ENCODE measurements around the gene FAM43B.
A peak's percentile ranks its signal among the peaks of the same experiment; 100 is the strongest.

Gene FAM43B

DNA sequence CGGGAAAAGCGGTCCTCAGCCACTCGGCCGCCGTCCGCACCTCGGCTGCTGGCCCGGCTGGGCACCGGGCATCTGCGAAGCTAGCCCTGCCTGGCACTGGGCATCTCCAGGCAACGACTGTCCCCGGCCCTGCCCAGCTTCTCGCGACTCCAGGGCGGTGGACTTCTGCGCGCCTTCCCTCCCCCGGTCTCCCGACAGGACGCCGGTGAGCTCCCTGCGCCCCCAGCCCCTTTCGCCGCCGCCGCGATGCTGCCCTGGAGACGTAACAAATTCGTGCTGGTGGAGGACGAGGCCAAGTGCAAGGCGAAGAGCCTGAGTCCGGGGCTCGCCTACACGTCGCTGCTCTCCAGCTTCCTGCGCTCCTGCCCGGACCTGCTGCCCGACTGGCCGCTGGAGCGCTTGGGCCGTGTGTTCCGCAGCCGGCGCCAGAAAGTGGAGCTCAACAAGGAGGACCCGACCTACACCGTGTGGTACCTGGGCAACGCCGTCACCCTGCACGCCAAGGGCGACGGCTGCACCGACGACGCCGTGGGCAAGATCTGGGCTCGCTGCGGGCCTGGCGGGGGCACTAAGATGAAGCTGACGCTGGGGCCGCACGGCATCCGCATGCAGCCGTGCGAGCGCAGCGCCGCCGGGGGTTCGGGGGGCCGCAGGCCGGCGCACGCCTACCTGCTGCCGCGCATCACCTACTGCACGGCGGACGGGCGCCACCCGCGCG lies 514 bp downstream of the FAM43B start:
- DNase-seq (ENCODE audit: low read depth, low spot score) = no peak

DNA sequence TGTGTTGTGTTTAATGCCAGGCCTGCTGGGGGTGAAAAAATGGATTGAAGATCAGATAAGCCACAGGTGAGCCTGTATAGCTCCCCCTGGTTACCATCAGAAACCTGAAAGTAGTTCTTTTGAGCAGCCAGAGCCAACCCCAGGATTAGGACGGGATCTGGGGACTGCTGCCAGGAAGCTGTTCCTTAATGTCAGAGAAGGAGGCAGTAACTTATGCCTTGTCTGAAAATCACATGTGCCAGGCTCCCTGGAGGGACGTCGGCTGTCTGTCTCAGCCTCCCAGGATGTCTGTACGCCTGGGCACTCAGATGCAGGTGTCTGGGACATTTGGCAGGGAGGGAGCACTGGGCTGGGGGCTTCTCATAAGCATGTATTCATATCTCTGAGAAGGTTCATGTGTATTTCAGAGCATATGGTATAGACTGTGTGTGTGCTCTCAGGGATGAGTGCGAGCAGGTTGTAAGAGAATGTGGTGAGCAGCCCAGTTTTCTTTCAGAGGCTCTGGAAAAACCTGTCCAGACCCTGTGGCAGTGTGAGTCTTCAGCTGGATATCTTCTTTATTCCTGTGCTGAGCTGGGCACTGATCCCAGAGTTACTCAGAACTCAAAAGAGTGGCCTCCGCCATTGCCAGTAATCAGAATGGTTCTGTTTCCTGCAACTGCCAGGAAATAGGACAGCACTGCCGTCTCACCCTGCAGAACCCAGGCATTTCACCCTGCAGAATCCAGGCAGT lies 2.8 kb downstream of the FAM43B start:
- DNase-seq (ENCODE audit: low read depth, low spot score) = no peak

DNA sequence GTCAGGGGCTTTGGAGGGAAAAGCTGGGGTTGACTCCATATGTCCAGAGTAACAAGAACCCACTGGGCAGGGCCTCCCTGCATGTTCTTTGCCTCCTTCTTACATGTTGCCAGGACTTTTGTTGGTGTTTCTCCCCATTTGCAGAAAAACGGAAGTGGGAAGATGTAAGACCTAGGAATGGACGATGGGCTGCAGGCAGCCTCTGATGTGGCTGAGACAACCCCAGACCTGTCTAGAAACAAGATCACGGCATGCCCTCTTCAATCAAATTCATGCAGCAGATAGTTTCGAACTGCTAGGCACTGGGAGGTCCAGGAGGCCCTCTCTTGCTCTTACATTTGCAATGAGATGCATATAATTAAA lies 3.4 kb downstream of the FAM43B start:
- no peak for DNase-seq (ENCODE audit: low read depth, low spot score)

GRCh38 chr1:20558191-20558590 lies 5.8 kb downstream of the FAM43B start:
- DNase-seq (ENCODE audit: low read depth, low spot score) = no peak

DNA sequence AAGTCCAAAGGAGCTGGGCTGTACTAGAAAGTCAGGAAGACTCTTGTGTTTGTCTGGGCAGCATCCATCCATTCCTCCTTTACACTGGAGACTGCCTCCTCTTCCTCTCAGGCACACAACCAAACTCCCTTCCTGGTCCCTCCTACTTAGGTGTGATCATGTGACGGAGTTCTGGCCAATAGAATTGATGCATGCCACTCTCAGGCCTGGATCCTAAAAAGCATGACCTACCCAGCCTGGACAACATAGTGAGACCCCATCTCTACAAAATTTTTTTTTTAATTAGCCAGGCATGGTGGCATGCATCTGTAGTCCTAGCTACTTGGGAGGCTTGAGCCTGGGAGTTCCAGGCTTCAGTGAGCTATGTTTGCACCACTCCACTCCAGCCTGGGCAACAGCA lies 8.6 kb downstream of the FAM43B start:
- no peak for DNase-seq (ENCODE audit: low read depth, low spot score)

GRCh38 chr1:20565234-20565633 lies 12.9 kb downstream of the FAM43B start:
- no peak for DNase-seq (ENCODE audit: low read depth, low spot score)

DNA sequence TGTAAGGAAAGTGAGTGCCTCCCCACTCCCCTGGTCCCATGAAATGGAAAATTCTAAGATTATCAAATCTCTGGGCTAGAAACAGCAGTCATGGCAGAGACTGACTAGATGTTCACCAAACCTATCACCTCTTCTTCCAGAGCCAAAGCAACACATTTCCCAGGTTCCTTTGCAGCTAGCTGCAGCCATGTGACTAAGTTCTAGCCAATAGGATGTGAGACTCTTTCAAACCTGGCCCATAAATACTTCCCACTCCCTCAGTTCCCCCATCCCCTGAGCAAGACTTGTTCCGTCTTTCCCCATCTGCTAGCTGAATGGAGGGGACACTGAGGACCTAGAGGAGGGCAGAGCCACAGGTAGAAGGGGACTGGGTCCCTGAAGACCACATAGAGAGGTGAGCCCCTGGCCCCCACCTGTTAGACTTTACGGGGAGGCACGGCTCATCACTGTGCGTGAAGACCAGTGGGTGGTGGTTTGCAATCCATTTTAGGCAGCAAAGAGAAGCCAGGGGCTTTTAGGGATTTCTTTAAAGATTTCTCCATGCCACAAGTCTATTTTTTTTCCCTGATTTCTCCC lies 17.2 kb downstream of the FAM43B start:
- no peak for DNase-seq (ENCODE audit: low read depth, low spot score)

DNA sequence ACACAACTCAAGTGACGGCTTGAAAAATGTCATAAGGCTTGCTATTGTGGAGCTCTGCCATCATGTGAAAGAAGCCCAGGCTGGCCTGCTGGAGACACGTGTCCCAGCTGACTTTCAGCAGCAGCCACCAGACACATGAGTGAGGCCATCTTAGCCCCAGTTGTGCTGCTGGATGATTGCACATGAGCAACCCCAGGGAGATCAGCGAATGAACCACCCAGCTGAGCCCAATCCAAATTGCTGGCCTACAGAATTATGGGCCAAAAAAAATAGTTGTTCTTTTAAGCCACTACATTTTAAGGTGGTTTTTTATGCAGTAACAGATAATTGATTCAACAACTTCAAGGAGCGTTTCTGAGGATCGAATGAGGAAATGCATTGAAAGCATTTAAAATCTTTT lies 19.1 kb downstream of the FAM43B start:
- DNase-seq (ENCODE audit: low read depth, low spot score) = no peak

- DNase-seq (ENCODE audit: low read depth, low spot score) = no peak
Observed at GRCh38 chr1:20573987-20574386, 21.6 kb downstream of the FAM43B start.

- DNase-seq (ENCODE audit: low read depth, low spot score) = peak; percentile 9
Observed at GRCh38 chr1:20574686-20575540, 22.5 kb downstream of the FAM43B start.

DNA sequence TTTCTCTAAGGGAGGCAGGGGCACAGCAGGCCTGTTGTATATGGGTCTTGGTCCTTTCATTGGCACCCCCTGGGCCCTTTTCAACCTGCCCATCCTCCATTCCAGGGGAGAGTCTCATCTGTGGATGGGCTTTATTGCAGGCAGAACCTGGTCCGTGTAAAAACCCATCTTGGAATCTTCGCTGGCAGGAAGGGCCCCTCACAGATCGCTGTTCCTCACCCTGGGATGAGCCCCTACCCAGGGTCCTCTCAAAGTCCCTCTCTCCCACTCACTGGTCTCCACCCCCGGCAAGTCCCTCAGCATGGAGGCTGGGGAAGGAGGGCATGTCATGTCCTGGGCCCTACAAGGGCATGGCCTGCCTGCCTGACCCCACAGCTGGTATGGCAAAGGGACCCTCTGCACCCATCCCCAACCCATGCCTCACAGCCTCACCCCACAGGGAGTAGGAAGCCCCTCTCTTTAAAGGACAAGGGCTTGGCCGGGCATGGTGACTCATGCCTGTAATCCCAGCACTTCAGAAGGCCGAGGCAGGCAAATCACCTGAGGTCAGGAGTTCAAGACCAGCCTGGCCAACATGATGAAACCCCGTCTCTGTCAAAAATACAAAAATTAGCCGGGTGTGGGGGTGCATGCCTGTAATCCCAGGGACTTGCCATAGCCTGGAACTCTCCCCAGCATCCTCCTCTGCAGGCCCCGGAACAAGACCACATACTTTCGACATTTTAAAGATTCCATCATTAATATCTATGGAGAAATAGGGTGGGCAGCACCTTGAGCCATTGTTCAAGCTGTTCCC lies 23.4 kb downstream of the FAM43B start:
- no peak for DNase-seq (ENCODE audit: low read depth, low spot score)

- DNase-seq (ENCODE audit: low read depth, low spot score) = no peak
Observed at GRCh38 chr1:20578062-20578461, 25.7 kb downstream of the FAM43B start.

DNA sequence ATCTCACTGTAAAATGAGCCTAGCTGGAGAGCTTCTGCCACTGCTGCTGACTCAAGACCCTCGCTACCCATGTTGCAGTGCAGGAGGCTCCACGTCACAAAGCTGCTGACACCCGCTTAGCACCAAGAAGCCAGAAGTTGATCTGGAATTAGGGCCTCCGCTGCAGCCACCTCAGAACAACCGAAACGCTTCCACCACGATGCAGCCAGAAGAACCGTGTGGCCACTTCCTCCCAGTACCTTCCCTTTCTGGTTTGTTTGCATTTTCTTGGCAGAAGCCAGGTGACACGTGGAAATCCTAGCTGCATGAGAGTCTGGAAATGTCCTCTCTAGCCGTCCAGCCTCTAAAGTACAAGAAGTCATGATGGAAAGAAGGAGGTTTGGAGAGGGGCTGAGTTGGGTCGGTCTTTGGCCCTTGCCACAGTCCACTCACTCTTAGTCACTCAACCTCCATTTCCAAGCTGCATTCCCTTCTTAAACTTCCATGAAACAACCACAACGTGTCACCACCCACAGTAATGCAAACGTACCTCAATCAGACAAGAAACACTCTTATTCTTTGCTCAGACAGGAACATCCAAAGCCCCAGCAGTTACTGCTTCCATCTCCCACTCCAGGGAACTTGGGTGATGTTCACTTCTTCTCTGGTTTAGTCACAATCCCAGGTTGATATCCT lies 26.5 kb downstream of the FAM43B start:
- no peak for DNase-seq (ENCODE audit: low read depth, low spot score)

GRCh38 chr1:20584890-20585289 lies 32.5 kb downstream of the FAM43B start:
- no peak for DNase-seq (ENCODE audit: low read depth, low spot score)

DNA sequence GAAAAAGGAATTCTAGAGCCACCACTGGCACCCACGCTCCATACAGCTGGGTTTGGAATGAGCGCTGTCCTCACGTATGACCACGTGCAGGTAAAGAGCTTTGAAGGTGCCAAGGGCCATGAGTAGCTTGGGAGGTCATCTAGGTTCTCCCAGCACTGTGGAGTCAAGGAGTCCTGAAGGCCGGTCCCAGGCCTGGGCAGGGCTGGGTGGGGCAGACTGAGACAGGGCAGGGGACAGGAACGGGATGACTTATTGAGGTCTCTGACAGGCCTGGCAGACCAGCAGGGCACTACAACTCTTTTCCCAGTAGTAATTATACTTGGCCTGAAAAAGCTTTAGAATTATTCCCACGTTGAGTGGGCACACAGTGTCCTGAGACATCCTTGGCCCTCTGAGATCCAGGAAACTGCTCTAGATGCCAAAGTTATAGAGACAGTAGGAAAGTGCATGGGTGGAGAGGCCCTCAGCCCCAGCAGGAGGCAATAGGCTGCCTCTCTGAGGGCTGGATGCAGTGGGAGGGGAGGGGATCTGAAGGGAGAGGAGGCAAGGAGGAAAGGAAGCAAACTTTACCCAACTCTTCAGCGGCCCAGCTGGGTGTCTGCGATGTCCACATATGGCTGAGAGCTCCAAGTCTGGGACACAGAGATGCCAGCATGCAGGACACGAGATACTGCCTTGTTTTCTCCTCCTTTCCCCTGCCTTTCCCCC lies 34.7 kb downstream of the FAM43B start:
- DNase-seq (ENCODE audit: low read depth, low spot score) = no peak

- DNase-seq (ENCODE audit: low read depth, low spot score) = no peak
Observed at GRCh38 chr1:20587661-20588053, 35.3 kb downstream of the FAM43B start.

GRCh38 chr1:20588634-20589225 lies 36.4 kb downstream of the FAM43B start, which contains the start of gene CDA:
Gene CDA (plus strand): TSS chr1:20589097. CDS start chr1:20589130, 33 bp downstream.
- DNase-seq (ENCODE audit: low read depth, low spot score) = no peak

GRCh38 chr1:20589331-20590278 lies 37.2 kb downstream of the FAM43B start:
- no peak for DNase-seq (ENCODE audit: low read depth, low spot score)

Data from activated naive CD8-positive, alpha-beta T cell treated with anti-CD3 and anti-CD28 coated beads, Interleukin-2, amount 50 U/mL, for 16 hours (primary cell).